ENCODE results near the gene SLC25A51.
"Not testable (repeated sequence)": the region's sequence is repeated elsewhere in the genome, so short reads cannot be mapped to it uniquely, and the experiment has no call there.

The SLC25A51 gene

DNA sequence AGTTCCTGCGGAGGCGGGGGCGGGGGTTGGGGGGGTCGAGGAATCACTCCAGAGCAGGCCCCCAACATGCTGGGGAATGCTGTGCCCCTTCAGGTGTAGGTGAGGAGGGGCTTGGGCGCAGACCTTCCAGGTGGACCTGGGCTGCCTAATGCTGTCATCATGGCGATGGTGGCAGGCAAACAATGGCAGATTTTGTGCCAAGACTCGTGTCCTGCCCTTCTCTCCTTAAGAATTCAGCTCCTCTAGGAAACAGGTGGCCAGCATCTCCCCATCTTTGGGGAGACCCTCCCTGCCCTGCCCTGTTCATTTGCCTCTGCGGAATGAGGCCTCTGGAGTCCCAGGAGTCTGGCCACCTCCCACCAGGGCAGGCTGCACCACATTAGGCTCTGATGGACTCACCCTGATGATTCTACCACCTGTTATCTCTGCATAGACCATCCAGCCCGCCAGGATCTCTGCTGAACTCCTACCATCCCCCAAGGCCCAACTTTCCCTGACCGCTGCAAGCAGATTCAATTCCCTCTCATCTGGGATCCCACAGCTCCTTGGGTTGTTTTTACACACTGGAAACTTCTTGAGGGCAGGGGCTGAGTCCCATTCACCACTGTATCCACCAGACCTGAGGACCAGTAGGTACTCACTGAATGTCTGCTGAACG is 10.9 kb upstream of the SLC25A51 start:
- no peaks in the 10 kb centered on the region for H3K9me3 ChIP-seq
- no peak overlapping the region for H3K4me2 ChIP-seq
- no peak for TF ChIP-seq Cebpa-rat (IDR thresholded peaks at IDR 0.05)
- H3K4me1 ChIP-seq: no peaks in the 10 kb centered on the region
- H3K9ac ChIP-seq: no peak overlapping the region
- H3K4me3 ChIP-seq: no peak overlapping the region
- no peaks in the 10 kb centered on the region for H3K36me3 ChIP-seq
- no peaks in the 10 kb centered on the region for H3K27me3 ChIP-seq
- H4K20me1 ChIP-seq: no peaks in the 10 kb centered on the region
- H3K27ac ChIP-seq: no peak overlapping the region

DNA sequence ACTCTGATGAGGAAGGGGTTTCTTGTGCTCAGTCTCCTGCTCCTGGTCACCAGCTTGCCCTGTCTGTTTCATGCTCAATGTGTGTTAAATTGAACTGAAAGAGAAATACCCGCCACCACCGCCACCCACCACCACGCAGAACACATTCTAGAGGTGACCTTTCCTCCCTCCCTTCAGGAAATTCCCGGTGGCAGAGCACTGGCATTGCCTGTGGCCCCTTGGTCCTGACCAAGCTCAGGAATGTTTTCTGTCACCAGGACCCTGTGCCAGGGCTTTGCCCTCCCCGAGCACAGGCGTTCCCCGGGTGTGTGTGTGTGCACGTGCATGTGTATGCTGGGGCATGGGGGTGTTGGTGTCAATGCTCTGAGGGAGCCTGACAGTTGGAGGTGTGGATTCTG is 10.2 kb upstream of the SLC25A51 start:
- Histone ChIP-seq H4K20me1 (no peaks in the 10 kb centered on the region), H3K9ac (no peak overlapping the region), H3K4me1 (no peaks in the 10 kb centered on the region), H3K36me3 (no peaks in the 10 kb centered on the region), H3K27ac (no peak overlapping the region), H3K9me3 (no peaks in the 10 kb centered on the region), H3K4me2 (no peak overlapping the region), H3K4me3 (no peak overlapping the region), H3K27me3 (no peaks in the 10 kb centered on the region)
- TF ChIP-seq Cebpa-rat (IDR thresholded peaks at IDR 0.05): no peak

DNA sequence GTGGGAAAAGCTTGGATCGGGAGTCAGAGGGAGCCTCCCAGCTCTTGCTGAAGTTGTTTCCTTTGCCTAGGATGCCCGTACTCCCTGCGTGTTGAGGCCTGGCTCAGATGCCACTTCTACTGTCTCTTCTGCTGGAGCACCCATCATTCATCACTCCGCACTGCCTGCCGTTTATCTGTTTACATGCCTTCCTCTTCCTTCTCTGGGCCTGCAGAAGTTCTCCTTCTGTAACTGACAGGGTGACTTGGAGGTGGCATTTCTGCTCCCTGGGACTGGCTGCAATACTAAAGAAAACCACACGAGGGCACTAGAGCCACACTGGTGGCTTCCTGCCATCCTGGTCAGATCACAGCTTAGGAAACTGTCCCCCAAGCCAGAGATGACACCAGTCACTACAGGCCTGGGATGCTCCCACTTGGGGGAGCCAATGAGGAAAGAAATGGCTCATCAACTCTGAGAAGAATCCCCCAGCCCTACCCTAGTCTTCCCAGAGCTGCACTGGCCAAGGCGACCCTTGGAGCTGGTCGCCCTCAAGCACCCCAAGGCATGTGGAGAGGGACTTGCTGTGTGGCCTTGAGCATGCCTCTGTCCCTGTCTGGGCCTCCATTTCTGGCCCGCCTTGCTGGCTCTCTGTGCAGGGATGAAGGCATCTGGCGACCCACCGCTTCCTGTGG is 9.7 kb upstream of the SLC25A51 start:
- no peaks in the 10 kb centered on the region for H3K36me3 ChIP-seq
- no peak overlapping the region for H3K9ac ChIP-seq
- no peak overlapping the region for H3K27ac ChIP-seq
- no peak for TF ChIP-seq Cebpa-rat (IDR thresholded peaks at IDR 0.05)
- no peak overlapping the region for H3K4me3 ChIP-seq
- H3K4me2 ChIP-seq: peak overlapping the region; percentile 9; the same call in 1 of the 2 replicates
- no peaks in the 10 kb centered on the region for H3K27me3 ChIP-seq
- H3K4me1 ChIP-seq: no peaks in the 10 kb centered on the region
- H4K20me1 ChIP-seq: no peaks in the 10 kb centered on the region
- no peaks in the 10 kb centered on the region for H3K9me3 ChIP-seq

DNA sequence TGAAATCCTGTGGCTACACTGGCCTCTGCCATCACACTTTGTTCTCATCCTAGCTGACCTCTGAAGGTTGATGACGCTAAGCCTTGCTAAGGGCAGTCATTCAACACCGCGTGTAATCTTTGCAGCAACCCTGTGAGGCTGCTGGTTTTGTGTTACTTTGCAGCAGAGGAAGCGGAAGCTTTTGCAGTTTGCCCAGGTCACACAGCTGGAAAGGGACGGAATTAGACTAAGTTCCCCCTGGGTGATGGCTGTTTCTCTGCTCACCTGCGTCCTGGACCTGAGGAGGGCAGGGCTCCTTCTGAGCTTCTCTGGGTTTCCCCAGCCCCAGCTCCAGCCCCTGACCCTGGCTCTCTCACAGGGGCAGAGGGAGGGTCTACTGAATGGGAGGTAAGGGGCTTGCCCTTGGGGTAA is 7.3 kb upstream of the SLC25A51 start:
- no peaks in the 10 kb centered on the region for H4K20me1 ChIP-seq
- H3K27me3 ChIP-seq: no peaks in the 10 kb centered on the region
- no peaks in the 10 kb centered on the region for H3K4me1 ChIP-seq
- no peak for TF ChIP-seq Cebpa-rat (IDR thresholded peaks at IDR 0.05)
- H3K9me3 ChIP-seq: no peaks in the 10 kb centered on the region
- no peak overlapping the region for H3K9ac ChIP-seq
- H3K36me3 ChIP-seq: no peaks in the 10 kb centered on the region
- H3K4me2 ChIP-seq: no peak overlapping the region
- no peak overlapping the region for H3K4me3 ChIP-seq
- no peak overlapping the region for H3K27ac ChIP-seq

DNA sequence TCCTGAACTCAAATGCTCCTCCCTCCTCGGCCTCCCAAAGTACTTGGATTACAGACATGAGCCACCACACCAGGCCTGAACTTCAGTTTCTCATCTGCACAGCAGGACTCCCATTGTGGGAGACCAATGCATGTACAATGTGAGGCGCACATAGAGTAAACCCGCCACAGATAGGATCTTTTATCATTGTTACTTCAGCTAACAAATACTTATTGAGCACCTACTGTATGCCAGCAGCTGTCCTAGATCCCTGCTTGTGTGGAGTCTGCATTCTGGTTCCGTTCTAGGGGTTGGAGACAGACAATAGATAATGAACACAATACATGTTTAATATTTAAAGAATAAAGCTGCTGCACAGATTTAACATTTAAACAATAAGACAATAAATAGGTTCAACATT is 6.3 kb upstream of the SLC25A51 start:
- no peaks in the 10 kb centered on the region for H3K27me3 ChIP-seq
- no peaks in the 10 kb centered on the region for H3K4me1 ChIP-seq
- no peaks in the 10 kb centered on the region for H4K20me1 ChIP-seq
- H3K9me3 ChIP-seq: no peaks in the 10 kb centered on the region
- no peak overlapping the region for H3K9ac ChIP-seq
- no peak overlapping the region for H3K4me2 ChIP-seq
- no peak overlapping the region for H3K27ac ChIP-seq
- TF ChIP-seq Cebpa-rat (IDR thresholded peaks at IDR 0.05): no peak
- no peak overlapping the region for H3K4me3 ChIP-seq
- no peaks in the 10 kb centered on the region for H3K36me3 ChIP-seq

DNA sequence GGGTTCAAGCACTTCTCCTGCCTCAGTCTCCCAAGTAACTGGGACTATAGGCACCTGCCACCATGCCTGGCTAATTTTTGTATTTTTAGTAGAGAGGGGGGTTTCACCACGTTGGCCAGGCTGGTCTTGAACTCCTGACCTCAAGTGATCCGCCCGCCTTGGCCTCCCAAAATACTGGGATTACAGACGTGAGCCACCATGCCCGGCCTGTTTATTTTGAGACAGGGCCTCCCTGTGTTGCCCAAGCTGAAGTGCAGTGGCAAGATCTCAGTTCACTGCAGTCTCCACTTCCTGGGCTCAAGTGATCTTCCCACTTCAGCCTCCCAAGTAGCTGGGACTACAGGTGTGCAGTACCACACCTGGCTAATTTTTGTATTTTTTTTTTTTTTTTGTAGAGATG is 5.9 kb upstream of the SLC25A51 start:
- not testable (repeated sequence) for H3K4me3 ChIP-seq, H4K20me1 ChIP-seq, H3K9me3 ChIP-seq, H3K4me1 ChIP-seq, H3K36me3 ChIP-seq, H3K27ac ChIP-seq, H3K9ac ChIP-seq, H3K27me3 ChIP-seq, H3K4me2 ChIP-seq

DNA sequence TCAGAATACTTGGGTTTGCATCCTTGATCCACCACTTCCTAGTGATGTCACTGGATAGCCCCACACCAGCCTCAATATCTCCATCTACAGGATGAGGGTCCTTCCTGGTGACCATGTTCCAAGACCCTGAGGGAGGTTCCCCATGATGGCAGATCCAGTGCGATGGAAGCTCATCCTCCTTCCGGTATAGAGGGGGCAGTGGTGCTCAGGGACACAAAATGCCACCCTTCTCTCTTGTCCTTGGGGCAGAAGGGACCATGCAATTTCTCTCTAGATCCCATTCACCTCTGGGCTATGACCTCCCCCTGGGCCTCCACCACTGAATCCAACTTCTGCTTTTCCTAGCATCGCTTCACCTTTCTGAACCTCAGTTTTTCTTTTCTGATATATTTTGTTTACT is 5.4 kb upstream of the SLC25A51 start:
- H3K9ac ChIP-seq: no peak overlapping the region
- H3K36me3 ChIP-seq: no peaks in the 10 kb centered on the region
- H3K27me3 ChIP-seq: no peaks in the 10 kb centered on the region
- H3K27ac ChIP-seq: no peak overlapping the region
- no peak overlapping the region for H3K4me3 ChIP-seq
- H4K20me1 ChIP-seq: no peaks in the 10 kb centered on the region
- TF ChIP-seq Cebpa-rat (IDR thresholded peaks at IDR 0.05): no peak
- no peaks in the 10 kb centered on the region for H3K9me3 ChIP-seq
- peaks cover 7% of the 10 kb centered on the region for H3K4me1 ChIP-seq
- H3K4me2 ChIP-seq: no peak overlapping the region

DNA sequence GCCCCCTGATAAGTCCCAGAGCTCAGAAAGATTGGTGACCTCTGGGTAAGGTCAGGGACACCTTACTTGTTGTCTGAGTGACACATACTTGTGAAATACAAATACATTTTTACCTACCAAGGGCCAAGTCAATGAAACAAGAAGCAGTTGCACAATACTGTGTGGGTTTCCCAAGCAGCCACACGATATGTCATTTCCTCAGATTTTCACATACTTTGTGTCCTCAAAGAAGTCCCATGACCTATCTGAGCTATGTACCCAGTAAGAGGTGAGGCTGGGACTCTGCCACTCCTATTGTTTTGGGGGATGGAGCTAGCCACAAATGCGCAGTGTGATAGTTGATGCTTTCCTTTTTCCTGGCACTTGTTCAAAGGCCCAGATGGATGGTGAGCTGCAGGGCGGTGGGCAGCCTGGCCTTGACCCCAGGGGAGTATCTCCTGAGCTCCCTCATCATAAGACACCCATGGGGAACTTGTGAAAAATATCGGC is 4.8 kb upstream of the SLC25A51 start:
- Histone ChIP-seq H3K27me3 (no peaks in the 10 kb centered on the region), H3K4me3 (no peak overlapping the region), H3K36me3 (no peaks in the 10 kb centered on the region), H3K27ac (no peak overlapping the region), H4K20me1 (no peaks in the 10 kb centered on the region), H3K9me3 (no peaks in the 10 kb centered on the region), H3K9ac (no peak overlapping the region), H3K4me1 (peaks cover 7% of the 10 kb centered on the region), H3K4me2 (no peak overlapping the region)
- TF ChIP-seq Cebpa-rat (IDR thresholded peaks at IDR 0.05): 0 out of 2 replicates have a peak, but pooled peaks have one; percentile 12

DNA sequence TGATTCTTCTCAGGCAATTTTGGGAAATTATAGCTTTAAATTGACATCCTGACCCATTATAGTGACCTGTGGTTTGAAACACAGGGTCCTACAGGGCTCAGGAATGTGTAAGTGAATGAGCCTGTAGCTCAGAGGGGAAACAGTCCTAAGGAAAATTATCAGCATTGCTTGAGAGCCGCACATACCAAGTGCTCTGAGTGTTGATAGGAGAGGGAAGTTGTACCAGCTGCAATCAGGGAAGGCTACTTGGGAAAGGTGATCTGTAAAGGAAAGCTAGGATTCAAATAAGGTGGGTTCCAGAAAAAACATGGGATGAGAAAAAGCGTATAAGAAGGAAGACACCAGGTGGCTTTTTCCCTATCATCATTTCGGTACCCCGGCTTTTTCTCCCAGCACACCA is 4.4 kb upstream of the SLC25A51 start:
- no peak overlapping the region for H3K4me3 ChIP-seq
- H3K36me3 ChIP-seq: no peaks in the 10 kb centered on the region
- H3K9ac ChIP-seq: no peak overlapping the region
- H3K4me1 ChIP-seq: peaks cover 7% of the 10 kb centered on the region
- no peaks in the 10 kb centered on the region for H3K27me3 ChIP-seq
- H3K27ac ChIP-seq: no peak overlapping the region
- H3K9me3 ChIP-seq: no peaks in the 10 kb centered on the region
- TF ChIP-seq Cebpa-rat (IDR thresholded peaks at IDR 0.05): no peak
- no peaks in the 10 kb centered on the region for H4K20me1 ChIP-seq
- H3K4me2 ChIP-seq: no peak overlapping the region

DNA sequence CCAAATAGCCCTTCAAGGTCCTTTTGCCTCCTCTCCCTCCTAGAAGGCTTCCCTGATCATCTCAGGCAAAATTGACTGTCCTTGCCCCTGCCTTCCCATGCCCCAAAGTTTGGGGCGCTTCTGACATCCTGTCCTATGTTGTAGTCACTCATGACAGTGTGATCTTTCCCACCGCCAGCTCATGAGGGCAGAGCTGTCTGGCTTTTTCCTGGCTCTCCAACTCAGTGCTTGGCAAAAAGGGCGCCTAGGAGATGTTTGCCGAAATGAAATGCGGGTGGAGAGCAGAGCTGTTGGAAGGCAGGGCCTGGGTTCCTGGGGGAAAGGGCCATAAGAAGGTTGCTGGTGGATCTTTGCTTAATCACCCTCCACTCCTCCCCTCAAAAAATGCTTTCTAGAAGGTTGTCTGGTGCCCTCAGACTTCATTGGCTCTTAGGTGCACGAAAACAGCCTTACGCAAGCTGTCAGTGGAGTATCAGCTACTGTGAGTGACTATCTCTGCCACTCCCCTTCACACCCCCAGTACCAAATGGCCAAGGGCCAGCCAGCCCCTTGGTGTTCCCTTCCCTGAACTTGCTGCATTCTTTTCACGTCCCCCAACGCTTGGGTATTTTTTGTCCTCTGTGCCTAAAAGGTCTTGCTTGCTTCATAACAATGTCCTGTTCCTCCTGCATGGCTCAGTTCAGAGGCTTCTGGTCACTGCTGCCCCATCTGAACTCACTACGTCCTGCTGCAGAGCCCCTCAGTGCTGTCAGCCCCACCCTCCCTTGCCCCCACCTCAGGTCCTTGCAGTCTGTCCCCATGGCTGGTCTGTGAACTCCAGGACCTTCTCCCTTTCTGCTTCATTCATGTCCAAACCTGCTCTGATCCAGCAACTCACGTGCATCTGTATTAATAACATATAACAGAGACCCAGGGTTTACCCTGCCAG is 2.6 kb upstream of the SLC25A51 start:
- H3K9me3 ChIP-seq: no peaks in the 10 kb centered on the region
- H3K4me1 ChIP-seq: peaks cover 24% of the 10 kb centered on the region
- no peak overlapping the region for H3K27ac ChIP-seq
- no peaks in the 10 kb centered on the region for H3K27me3 ChIP-seq
- no peaks in the 10 kb centered on the region for H3K36me3 ChIP-seq
- H3K9ac ChIP-seq: no peak overlapping the region
- TF ChIP-seq Cebpa-rat (IDR thresholded peaks at IDR 0.05): no peak
- H3K4me3 ChIP-seq: no peak overlapping the region
- H4K20me1 ChIP-seq: peaks cover 17% of the 10 kb centered on the region
- H3K4me2 ChIP-seq: no peak overlapping the region

All from BLaER1 (cell line).